ENCODE results near the gene ANO3.

ANO3 gene

DNA sequence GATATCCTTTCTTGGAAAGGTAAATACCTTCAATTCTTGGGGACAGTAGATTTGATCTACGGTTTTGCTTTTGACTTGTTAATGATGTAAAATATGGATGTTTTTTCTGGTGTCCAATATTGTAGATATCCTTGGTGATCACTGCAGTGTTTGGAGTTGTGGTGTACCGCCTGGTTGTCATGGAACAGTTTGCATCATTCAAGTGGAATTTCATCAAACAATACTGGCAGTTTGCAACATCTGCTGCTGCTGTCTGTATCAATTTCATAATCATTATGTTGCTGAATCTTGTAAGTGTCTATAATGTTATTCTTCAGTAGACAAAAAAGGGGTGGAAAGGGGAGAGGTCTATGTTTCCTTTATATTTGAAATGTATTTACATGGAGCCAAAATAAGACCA is 267.5 kb downstream of the ANO3 start:
- no peak overlapping the region for H3K4me3 ChIP-seq (ENCODE audit: insufficient read length, low read depth)
- TF ChIP-seq YY1 (IDR thresholded peaks at IDR 0.05; ENCODE audit: insufficient read depth, insufficient read length) (no peak), ZNF274 (IDR thresholded peaks at IDR 0.05; ENCODE audit: low read depth, low read length) (no peak), SUZ12 (IDR thresholded peaks at IDR 0.05; ENCODE audit: extremely low read depth, insufficient read depth, insufficient read length) (no peak)
- H3K27me3 ChIP-seq (ENCODE audit: insufficient read depth, insufficient read length) = no peaks in the 10 kb centered on the region
- DNase-seq (ENCODE audit: low read depth, low spot score) = no peak
- no peaks in the 10 kb centered on the region for H3K9me3 ChIP-seq (ENCODE audit: insufficient read depth, low read length)
- H3K4me1 ChIP-seq (ENCODE audit: insufficient read depth, insufficient read length) = no peaks in the 10 kb centered on the region
- no peaks in the 10 kb centered on the region for H3K36me3 ChIP-seq (ENCODE audit: insufficient read depth, insufficient read length, low read length)
- no peak overlapping the region for H3K9ac ChIP-seq (ENCODE audit: insufficient read length, low read depth)

DNA sequence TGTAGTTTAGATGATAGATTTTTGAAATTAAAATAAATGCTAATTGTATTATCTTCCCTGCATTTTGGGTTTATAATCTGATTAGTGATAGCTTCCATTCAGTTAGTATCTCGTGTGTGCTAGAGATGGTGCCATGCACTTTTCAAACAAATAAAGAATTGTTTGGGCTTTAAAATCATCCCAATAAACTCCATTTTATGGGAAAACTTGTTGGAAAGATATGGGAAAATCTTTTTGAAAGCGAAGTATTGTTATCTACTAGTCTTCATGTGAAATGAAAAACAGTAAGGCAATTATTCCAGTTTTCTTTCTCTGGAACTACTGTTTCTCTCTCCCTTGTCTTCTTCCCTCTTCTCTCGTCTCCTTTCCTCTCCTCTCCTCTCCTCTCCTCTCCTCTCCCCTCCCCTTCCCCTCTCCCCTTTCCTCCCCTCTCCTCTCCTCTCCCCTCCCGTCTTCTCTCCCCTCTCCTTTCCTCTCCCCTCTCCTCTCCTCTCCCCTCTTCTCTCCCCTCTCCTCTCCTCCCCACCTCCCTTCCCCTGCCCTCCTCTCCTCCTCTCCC is 268.0 kb downstream of the ANO3 start:
- H3K27me3 ChIP-seq (ENCODE audit: insufficient read depth, insufficient read length) = no peaks in the 10 kb centered on the region
- no peaks in the 10 kb centered on the region for H3K36me3 ChIP-seq (ENCODE audit: insufficient read depth, insufficient read length, low read length)
- H3K9me3 ChIP-seq (ENCODE audit: insufficient read depth, low read length) = no peaks in the 10 kb centered on the region
- no peak for DNase-seq (ENCODE audit: low read depth, low spot score)
- no peak overlapping the region for H3K9ac ChIP-seq (ENCODE audit: insufficient read length, low read depth)
- no peak overlapping the region for H3K4me3 ChIP-seq (ENCODE audit: insufficient read length, low read depth)
- no peaks in the 10 kb centered on the region for H3K4me1 ChIP-seq (ENCODE audit: insufficient read depth, insufficient read length)
- TF ChIP-seq ZNF274 (IDR thresholded peaks at IDR 0.05; ENCODE audit: low read depth, low read length) = no peak
- no peak for TF ChIP-seq SUZ12 (IDR thresholded peaks at IDR 0.05; ENCODE audit: extremely low read depth, insufficient read depth, insufficient read length)
- no peak for TF ChIP-seq YY1 (IDR thresholded peaks at IDR 0.05; ENCODE audit: insufficient read depth, insufficient read length)

DNA sequence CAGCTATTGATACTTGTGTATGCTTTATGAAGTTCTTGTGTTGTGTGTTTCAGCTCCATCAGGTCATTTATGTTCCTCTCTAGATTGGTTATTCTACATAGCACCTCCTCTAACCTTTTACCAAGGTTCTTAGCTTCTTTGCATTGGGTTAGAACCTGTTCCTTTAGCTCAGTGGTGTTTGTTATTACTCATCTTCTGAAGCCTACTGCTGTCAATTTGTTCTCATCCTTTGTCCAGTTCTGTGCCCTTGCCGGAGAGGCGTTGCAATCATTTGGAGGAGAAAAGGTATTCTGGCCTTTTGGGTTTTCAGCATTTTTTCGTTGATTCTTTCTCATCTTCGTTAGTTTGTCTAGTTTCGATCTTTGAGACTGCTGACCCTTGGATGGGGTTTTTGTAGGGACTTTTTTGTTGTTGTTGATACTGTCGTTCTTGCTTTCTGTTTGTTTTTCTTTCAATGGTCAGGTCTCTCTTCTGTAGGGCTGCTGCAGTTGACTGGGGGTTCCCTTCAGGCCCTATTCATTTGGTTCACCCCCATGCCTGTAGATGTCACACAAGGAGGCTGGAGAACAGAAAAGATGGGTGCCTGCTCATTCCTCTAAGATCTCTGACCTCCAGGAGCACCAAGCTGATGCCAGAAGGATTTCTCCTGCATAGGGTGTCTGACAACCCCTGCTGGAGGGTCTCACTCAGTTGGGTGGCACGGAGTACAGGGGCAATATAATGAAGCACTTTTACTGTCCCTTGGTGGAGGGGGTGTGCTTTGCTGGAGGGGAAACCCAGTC is 276.0 kb downstream of the ANO3 start:
- H3K36me3 ChIP-seq (ENCODE audit: insufficient read depth, insufficient read length, low read length) = no peaks in the 10 kb centered on the region
- no peaks in the 10 kb centered on the region for H3K9me3 ChIP-seq (ENCODE audit: insufficient read depth, low read length)
- H3K9ac ChIP-seq (ENCODE audit: insufficient read length, low read depth) = no peak overlapping the region
- no peaks in the 10 kb centered on the region for H3K27me3 ChIP-seq (ENCODE audit: insufficient read depth, insufficient read length)
- H3K4me3 ChIP-seq (ENCODE audit: insufficient read length, low read depth) = no peak overlapping the region
- no peaks in the 10 kb centered on the region for H3K4me1 ChIP-seq (ENCODE audit: insufficient read depth, insufficient read length)
- TF ChIP-seq SUZ12 (IDR thresholded peaks at IDR 0.05; ENCODE audit: extremely low read depth, insufficient read depth, insufficient read length) (no peak), ZNF274 (IDR thresholded peaks at IDR 0.05; ENCODE audit: low read depth, low read length) (no peak), YY1 (IDR thresholded peaks at IDR 0.05; ENCODE audit: insufficient read depth, insufficient read length) (no peak)
- DNase-seq (ENCODE audit: low read depth, low spot score) = no peak

DNA sequence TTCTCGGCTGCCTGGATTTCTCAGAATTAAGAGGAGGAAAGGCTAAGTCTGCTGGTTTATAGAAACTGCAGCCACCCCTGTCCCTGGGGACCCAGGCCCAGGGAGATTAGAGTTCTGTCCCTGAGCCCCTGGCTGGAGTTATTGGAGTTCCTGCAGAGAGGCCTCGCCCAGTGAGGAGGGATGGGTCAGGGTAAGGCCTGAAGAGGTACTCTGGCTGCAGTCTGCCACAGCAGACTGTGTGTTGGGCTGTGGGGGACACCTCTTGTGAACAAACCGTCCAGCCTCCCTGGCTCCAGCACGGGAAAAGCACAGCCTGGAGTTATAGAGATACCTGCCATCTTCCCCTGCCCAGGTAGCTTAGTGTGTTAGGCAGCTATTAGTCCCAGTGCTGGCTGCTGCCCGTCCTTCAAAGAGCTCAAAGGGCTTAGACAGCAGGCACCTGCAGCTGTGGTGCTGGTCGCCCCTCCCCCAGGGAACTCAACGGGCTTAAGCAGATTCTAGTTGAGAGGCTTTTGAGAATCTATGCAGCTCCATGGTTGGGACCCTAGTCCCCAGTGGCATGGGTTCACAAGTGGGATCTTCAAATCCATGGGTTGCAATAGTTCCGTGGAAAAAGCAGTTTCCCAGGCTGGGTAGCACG is 276.7 kb downstream of the ANO3 start:
- no peak for DNase-seq (ENCODE audit: low read depth, low spot score)
- no peaks in the 10 kb centered on the region for H3K9me3 ChIP-seq (ENCODE audit: insufficient read depth, low read length)
- no peak overlapping the region for H3K4me3 ChIP-seq (ENCODE audit: insufficient read length, low read depth)
- no peaks in the 10 kb centered on the region for H3K27me3 ChIP-seq (ENCODE audit: insufficient read depth, insufficient read length)
- no peak overlapping the region for H3K9ac ChIP-seq (ENCODE audit: insufficient read length, low read depth)
- H3K36me3 ChIP-seq (ENCODE audit: insufficient read depth, insufficient read length, low read length) = no peaks in the 10 kb centered on the region
- TF ChIP-seq ZNF274 (IDR thresholded peaks at IDR 0.05; ENCODE audit: low read depth, low read length) (no peak), YY1 (IDR thresholded peaks at IDR 0.05; ENCODE audit: insufficient read depth, insufficient read length) (no peak), SUZ12 (IDR thresholded peaks at IDR 0.05; ENCODE audit: extremely low read depth, insufficient read depth, insufficient read length) (no peak)
- H3K4me1 ChIP-seq (ENCODE audit: insufficient read depth, insufficient read length) = no peaks in the 10 kb centered on the region

DNA sequence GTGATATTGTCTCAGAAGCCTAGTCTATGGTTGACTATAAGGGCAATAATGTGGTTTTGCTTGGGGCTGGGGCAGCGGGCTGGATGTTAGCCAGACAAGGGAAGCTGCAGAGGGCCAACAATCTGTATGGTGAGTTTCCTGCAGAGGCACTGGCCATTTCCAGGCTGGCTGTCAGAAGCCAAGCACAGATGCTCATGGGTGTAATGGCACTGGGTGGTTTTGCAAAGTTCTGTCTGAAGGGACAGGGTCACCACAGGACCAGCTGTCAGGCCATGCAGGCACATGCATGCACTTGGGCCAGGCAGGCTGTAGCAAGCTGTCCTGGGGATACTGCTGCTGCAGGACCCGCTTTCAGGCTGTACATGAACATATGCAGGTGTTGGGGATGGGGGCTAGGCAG is 281.8 kb downstream of the ANO3 start:
- no peak for DNase-seq (ENCODE audit: low read depth, low spot score)
- no peak for TF ChIP-seq SUZ12 (IDR thresholded peaks at IDR 0.05; ENCODE audit: extremely low read depth, insufficient read depth, insufficient read length)
- H3K27me3 ChIP-seq (ENCODE audit: insufficient read depth, insufficient read length) = no peaks in the 10 kb centered on the region
- no peaks in the 10 kb centered on the region for H3K36me3 ChIP-seq (ENCODE audit: insufficient read depth, insufficient read length, low read length)
- no peaks in the 10 kb centered on the region for H3K9me3 ChIP-seq (ENCODE audit: insufficient read depth, low read length)
- H3K4me3 ChIP-seq (ENCODE audit: insufficient read length, low read depth) = no peak overlapping the region
- H3K9ac ChIP-seq (ENCODE audit: insufficient read length, low read depth) = no peak overlapping the region
- H3K4me1 ChIP-seq (ENCODE audit: insufficient read depth, insufficient read length) = no peaks in the 10 kb centered on the region

DNA sequence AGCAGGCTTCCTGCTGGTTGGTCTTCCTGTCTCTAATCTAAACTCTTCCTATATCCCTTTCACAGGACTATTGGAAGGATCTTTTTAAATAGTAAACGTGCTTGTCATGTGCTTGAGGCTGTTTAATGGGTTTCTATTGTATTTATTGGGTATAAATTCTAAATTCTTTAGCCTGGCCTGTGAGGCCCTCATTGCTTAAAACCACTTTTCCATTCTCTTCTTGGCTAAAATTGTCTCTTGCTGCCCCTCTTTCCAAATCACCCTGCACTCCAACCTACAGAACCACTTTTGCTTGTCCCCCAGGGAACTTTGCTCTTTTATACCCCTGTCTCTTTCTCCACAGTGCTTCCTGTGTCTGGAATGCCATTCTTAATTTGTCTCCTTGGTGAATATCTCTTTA is 286.5 kb downstream of the ANO3 start:
- H3K27me3 ChIP-seq (ENCODE audit: insufficient read depth, insufficient read length) = no peaks in the 10 kb centered on the region
- DNase-seq (ENCODE audit: low read depth, low spot score) = no peak
- no peaks in the 10 kb centered on the region for H3K36me3 ChIP-seq (ENCODE audit: insufficient read depth, insufficient read length, low read length)
- TF ChIP-seq SUZ12 (IDR thresholded peaks at IDR 0.05; ENCODE audit: extremely low read depth, insufficient read depth, insufficient read length) (no peak), ZNF274 (IDR thresholded peaks at IDR 0.05; ENCODE audit: low read depth, low read length) (no peak), YY1 (IDR thresholded peaks at IDR 0.05; ENCODE audit: insufficient read depth, insufficient read length) (no peak)
- H3K4me3 ChIP-seq (ENCODE audit: insufficient read length, low read depth) = no peak overlapping the region
- H3K9ac ChIP-seq (ENCODE audit: insufficient read length, low read depth) = no peak overlapping the region
- no peaks in the 10 kb centered on the region for H3K4me1 ChIP-seq (ENCODE audit: insufficient read depth, insufficient read length)
- no peaks in the 10 kb centered on the region for H3K9me3 ChIP-seq (ENCODE audit: insufficient read depth, low read length)

DNA sequence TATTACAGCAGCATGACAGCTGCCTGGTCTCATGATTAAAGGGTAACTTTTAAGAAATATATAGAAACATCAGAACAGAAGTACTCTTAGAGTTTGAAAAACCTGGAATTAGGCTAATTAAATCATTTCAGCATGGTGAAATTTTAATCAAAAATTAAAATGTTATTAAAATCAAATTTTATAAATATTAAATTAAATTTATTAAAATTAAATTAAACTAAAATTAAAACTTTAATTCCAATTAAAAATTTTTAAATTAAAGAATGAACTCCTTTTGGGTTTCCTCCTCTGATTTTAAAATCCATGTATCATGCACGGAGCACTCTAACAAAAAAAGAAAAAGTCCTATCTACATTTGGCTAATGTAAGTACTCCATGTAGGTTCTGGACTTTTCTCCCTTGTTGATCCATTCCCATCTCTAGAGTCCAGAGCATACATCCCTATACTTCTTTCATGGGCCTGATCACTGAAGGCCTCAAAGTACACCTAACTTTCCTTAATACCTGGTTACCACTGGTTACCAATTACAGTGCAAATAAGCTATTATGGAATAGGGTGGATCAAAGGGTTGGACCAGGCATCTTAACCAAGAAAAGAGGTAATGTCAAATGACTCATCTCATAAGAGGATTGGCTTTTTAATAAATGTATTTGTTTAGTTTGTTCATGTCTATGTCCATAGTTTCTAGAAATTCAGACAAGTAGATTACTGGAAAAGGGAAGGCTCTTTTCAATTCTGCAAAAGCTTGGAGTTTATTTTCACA is 288.5 kb downstream of the ANO3 start:
- Histone ChIP-seq H3K4me3 (ENCODE audit: insufficient read length, low read depth) (no peak overlapping the region), H3K9me3 (ENCODE audit: insufficient read depth, low read length) (no peaks in the 10 kb centered on the region), H3K4me1 (ENCODE audit: insufficient read depth, insufficient read length) (no peaks in the 10 kb centered on the region), H3K27me3 (ENCODE audit: insufficient read depth, insufficient read length) (no peaks in the 10 kb centered on the region), H3K36me3 (ENCODE audit: insufficient read depth, insufficient read length, low read length) (no peaks in the 10 kb centered on the region), H3K9ac (ENCODE audit: insufficient read length, low read depth) (no peak overlapping the region)
- TF ChIP-seq ZNF274 (IDR thresholded peaks at IDR 0.05; ENCODE audit: low read depth, low read length) = no peak
- no peak for TF ChIP-seq SUZ12 (IDR thresholded peaks at IDR 0.05; ENCODE audit: extremely low read depth, insufficient read depth, insufficient read length)
- TF ChIP-seq YY1 (IDR thresholded peaks at IDR 0.05; ENCODE audit: insufficient read depth, insufficient read length) = no peak
- no peak for DNase-seq (ENCODE audit: low read depth, low spot score)

Measured in NT2/D1 (cell line).